DMS 273 (cell line): ENCODE data around the gene TBC1D22A.

Source experiments
- DNase-seq: peaks from one replicate; lab custom pipeline; 2025; ENCODE audit not compliant: unreplicated experiment; lab: John Stamatoyannopoulos, UW

TBC1D22A gene

GRCh38 chr22:47021371-47022074, 259.1 kb downstream of the TBC1D22A start:
- no peak for DNase-seq

DNA sequence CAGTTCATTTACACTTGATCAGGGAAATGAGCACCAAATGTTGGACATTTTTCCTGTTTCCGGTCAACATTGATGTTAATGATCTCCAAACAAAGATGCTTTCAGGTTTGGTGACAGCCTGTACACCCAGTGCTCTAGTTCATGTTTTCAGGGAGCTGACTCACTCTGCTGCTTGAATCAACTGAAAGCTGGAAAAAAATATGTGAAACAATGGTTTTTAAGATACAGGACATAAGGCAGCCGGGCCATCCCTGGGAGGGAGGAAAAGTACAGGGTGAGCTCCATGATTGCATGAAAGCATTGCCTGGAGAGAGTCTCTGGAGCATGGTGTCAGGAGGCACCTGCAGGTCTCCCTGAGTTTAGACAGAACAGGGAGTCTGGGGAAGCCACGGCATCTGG, 259.6 kb downstream of the TBC1D22A start:
- no peak for DNase-seq

DNA sequence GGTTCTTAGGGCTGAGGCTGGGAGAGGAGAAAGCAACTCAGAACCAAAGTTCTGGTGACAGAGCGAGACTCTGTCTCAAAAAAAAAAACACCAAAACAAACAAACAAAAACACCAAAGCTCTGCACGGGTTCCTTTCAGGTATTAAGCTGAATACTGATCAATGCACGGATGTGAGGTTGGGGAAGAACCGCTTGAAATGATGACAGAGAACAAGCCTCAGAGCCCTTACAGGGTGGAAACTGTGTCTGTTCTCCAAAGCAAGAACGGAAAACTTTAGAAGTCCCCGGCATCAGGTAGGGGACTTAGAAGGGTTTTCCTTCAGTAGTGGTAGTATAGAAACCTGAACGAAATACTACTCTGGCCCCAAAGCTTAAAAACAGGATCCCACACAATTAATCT, 260.0 kb downstream of the TBC1D22A start:
- DNase-seq: no peak

DNA sequence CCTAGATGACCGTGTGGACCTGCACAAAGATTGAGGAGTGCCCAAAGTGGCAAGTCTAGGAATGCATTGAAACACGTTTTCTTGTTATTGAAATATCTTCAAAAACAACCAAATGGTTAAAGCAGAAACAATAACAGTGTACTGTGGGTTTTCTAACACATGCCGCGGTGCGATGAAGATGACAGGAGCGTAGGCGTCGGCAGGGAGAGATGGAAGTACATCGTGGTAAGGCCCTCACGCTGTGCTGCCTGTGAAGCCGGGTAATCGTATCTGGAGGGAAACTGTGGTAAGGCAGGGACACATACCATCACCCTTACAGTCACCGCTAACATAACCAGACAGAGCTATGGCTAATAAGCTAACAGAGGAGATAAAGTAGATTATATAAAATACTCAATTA, 261.4 kb downstream of the TBC1D22A start:
- DNase-seq: no peak

DNA sequence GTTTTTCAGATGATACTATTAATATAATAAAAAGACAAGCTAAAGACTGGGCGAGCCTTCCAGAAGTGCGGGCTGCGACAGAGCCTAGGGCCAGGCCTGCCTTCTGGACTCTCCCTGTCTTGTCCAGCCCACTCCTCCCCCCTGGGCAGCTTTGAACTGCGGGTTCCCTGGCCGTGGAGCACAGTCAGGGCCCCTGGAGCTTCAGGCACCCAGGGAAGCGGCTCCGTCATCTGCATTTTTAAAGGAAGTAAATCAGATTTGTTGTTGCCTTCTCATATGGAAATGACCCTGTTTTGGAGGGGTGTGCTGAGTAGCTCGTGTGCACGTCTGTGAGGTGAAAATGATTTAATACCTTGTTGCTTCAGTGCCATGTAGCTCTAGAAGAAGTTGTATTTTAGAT, 265.3 kb downstream of the TBC1D22A start:
- DNase-seq: no peak

DNA sequence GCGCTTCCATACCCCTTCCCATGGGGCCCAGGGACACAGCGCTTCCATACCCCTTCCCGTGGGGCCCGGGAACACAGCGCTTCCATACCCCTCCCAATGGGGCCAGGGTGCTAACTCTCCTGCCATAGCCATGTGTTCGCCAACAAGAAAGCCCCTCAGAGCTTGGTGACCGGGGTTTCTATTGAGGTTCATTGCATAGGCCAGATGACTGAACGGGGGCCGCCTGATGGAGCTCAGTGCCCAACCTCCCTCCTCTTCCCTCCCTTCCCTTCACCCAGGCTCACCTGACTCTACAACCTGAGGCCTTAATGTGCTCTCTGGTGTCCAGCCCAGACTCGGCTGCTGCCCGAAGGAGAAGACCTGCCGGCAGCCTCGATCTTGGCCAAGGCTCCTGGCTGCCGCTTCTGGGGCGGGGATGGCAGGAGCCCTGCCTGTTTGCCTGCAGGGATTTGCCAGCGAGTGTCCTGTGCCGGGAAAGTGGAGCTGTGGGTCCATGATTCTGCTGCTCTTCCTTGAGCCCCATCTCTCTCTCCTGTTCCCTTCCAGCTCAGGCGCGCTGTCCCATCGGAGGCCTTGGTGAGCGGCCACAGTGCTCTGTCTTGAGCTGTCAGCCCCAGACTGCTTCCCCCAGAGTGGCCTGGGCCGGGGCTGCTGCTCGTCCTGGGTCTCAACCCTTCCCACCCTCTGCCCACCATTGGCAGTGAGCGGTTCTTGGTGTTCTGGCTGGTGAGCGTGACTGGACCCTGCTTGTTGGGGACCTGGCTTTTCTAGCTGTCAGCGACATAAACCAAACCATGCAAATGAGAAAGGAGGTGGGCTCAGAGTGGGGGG, 267.0 kb downstream of the TBC1D22A start:
- no peak for DNase-seq

- DNase-seq: no peak
Observed at GRCh38 chr22:47030143-47030661, 267.8 kb downstream of the TBC1D22A start.

DNA sequence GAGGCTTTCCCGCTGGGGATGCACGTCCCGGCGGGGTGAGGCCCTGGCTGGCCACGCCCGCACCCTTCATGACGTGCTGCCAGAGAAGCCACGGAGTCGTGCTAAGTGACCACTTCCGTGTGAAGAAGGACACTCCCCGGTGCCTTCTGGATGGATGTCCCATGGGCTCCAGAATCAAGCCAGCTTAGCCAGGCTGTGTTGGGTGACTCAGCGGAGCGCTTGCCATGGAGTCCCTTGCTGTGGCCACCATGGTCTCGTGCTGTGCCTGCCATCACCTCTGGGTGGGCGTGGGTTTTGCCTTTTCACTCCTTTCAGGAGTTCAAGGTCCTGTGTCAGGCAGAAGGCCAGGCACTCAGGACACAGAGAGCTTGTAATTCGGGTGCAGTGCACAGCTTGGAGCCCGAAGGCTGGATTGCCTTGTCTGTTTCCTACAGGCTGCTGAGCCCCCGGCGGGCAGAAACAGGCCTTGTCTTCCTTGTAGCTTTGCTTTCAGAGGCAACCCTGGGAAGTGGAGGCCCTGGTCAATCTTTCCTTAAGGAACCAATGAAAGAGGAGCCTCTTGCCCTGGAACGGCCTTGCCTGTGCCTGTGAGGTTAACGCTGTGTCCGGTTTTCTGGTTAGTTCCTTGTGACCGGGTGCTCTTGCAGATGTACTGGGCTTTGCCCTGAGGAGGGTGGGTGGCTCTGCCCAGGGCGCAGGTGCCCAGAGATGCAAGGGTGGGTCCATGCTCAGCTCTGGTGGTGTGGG, 268.6 kb downstream of the TBC1D22A start:
- DNase-seq: no peak

DNA sequence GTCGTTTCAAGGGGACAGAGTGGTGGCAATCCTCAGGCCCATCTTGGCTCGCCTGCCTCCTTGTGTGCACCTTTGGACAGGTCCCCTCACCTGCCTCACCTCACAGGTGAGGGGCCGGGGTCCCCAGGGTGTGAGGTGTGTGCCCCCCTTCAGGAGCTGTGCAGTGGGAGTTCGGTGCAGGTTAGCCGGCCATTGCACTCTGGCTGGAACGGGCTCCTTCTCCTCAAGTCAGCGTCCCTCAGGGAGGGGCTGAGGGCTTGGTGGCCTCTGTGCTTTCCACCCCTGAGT, 269.1 kb downstream of the TBC1D22A start:
- DNase-seq: no peak

DNA sequence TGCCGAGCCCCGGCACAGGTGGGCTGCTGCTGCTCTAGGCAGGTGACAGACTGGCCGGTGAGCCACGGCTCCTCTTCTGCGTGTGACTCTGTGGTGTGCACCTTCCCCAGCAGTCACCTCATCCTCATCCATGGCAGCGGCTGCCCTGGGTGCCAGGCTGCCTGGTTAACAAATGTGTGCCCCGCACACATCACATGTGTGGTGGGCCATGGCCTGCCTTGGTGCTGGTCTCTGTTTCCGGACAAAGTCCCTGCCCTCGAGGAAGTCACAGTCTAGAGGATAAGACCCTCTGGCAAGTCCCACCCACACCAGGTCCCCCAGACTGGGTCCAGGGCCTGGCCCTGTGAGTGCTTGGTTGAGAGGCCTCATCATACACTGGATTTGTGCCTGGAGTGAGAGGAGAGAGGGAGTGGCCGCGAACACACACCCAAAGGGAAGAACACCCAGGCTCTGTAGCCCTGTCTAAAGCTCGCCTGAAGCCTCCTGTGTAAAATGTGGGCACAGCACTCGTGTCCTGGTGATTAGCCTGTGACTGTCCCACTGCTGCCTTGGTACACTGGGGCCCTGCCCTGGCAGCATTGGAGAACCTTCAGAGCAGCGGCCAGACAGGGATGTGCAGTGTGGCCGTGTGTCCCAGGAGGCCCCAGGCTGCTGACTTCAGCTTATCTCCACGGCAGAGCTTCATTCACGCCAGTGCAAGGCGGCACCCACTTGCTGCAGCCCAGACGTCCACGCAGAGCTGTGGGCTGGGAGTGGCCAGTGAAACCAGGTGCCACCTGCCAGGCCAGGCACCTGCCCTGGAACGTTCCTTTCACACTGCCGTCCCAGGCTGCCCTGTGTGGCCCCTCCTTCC, 269.9 kb downstream of the TBC1D22A start:
- DNase-seq: no peak

GRCh38 chr22:47032956-47033647, 270.7 kb downstream of the TBC1D22A start:
- DNase-seq: no peak

DNA sequence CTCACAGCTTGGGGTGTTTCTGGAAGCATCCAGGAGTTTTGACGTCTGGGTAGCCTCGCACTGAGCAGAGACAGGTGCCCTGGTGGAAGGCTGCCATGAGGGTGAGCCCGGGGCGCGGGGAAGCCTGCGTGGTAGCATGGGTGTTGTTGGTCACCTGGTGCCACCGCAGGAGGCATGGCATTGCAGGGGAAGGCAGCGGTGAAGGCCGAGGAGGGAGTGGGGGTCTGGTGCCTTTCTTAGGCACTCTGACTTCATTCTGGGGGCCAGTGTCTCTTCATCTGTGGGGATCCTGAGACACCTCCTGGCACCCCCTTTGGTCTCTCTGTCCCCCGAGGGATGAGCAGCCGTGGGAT, 271.2 kb downstream of the TBC1D22A start:
- DNase-seq: no peak

DNA sequence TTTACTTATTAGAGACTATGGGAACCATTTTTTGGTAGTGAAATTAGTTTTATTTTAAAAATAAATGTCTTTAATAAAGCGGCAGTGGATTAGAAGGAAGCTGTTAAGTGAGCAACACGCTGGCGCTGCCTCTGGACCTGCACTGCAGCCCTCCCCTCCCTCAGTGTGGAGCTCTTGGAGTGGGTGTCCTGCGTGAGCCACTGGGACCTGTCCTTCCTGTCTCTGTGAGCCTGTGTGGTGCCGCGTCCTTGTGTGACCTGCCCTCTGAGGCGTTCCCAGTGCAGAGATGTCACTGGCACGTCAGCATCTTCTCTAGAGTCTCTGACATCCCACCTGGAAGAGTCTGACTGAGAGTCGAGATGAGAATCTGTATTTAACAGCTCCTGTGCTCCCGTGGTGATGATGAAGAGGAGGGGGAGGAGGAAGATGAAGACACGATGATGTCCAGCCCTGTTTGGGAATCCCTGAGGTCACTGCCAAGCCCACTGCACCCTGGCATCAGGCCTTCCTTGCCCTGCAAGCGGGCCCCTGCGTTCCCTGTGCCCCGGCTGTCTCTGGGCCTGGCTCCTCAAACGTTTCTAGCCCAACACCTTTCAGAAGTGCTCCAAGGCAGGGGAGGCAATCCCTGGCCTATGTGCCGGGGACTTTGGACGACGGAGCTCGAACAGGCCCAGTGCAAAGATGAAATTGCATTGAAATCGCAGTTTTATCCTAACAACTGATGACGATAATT, 271.8 kb downstream of the TBC1D22A start:
- peak; percentile 27 for DNase-seq

DNA sequence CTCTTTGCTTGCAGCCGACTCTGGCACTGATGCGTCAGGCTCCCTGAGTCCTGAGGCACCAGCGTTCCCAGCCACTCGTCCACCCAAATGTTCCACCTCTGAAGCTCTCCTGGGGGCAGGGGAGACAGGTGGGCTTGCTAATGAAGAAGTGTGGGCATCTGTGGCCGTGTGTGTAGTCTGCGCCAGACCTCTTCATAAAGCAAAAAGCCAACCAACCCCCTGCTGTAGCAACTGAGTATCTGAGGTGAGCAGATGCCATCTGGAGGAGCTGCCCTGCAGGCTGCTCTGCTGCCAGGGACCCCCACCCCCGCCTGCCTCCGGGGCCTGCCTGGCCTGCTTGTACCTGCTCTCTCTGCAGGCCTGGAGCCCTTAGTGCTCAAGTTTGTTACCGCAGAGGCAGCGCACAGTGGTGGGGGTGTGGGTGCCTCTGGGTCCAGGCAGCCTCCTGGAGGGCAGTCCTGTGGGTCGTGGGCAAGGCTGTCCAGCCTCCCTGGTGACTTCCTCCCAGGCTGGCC, 272.5 kb downstream of the TBC1D22A start:
- DNase-seq: peak; percentile 91

DNA sequence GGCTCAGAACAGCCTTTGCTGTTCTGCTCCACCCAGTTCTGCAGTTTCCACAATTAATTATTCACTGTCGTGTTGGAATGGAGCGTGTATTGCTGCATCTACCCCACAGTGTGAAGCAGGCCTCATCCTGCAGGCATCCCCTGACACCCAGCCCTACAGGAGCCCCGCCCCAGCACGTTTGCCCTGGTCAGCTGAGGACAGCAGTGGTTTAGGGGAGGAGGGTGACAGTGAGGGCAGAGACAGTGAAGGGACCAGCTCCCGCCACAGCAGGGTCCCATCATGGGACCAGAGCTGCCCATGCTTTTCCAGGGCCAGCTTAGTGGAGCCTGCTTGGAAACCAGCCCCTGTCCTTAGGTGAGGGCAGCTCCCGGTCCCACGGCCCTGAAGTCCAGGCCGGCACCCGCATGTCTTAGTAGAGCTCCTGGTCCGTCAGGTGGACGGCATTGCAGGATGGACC, 273.0 kb downstream of the TBC1D22A start:
- no peak for DNase-seq

DNA sequence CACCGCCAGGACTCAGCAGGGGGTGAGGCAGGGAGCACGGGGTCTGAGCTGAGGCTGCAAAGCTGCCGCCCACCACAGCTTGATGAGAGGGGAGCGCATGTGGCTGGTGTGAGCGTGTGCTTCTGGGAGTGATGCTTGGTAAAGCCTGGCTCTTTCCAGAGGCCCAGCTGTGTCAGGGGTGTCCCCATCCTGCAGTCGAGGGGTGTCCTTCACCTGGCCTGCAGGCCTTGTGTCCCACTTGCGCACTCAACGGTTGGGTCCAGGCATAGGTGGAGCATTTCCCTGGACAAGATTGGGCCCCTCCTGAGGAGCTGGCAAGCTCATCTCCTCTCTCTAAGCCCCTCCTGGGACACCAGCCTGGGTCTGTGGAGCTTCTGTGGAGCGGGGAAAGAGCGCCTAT, 273.9 kb downstream of the TBC1D22A start:
- DNase-seq: no peak

DNA sequence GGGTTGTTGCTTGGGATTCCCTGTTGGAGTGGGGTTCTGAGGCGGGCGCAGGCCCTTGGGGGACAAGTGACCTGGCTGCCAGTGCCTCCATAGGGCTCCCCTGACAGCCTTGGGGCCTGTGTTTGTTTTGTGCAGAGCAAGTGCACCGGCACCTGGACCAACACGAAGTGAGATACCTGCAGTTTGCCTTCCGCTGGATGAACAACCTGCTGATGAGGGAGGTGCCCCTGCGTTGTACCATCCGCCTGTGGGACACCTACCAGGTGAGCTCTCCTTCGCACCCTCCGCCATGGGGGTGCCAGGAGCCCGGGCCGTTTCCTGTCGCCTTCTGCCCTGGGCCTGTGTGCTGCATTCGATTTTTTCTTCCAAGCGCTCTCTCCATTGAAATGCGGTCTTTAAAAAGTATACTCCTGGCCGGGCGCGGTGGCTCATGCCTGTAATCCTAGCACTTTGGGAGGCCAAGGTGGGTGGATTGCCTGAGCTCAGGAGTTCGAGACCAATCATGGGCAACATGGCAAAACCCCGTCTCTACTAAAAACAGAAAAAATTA, 274.6 kb downstream of the TBC1D22A start:
- DNase-seq: no peak

- DNase-seq: no peak
Observed at GRCh38 chr22:47038206-47038835, 275.9 kb downstream of the TBC1D22A start.

GRCh38 chr22:47039356-47039755, 276.9 kb downstream of the TBC1D22A start:
- no peak for DNase-seq
